ENCODE data around the gene ARHGEF33.

DNA sequence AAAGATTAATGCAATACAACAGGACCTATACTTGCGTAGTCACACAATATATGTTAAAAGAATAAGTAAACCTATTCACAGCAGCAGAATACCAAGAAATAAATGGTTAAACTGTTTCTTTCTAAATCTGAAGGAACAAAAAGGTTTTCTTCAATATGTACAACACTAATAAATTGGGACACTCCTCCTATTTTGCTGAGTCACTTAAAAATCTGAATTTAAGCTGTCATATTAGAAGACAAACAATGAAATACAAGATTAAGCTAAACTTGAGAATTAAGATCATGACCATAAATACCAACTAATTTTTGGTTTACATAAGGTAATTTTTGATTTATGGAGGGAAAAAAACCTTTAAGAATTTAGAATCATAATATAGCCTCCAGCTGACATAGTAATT, 92.8 kb downstream of the ARHGEF33 start:
- TF ChIP-seq, protein P1, sequence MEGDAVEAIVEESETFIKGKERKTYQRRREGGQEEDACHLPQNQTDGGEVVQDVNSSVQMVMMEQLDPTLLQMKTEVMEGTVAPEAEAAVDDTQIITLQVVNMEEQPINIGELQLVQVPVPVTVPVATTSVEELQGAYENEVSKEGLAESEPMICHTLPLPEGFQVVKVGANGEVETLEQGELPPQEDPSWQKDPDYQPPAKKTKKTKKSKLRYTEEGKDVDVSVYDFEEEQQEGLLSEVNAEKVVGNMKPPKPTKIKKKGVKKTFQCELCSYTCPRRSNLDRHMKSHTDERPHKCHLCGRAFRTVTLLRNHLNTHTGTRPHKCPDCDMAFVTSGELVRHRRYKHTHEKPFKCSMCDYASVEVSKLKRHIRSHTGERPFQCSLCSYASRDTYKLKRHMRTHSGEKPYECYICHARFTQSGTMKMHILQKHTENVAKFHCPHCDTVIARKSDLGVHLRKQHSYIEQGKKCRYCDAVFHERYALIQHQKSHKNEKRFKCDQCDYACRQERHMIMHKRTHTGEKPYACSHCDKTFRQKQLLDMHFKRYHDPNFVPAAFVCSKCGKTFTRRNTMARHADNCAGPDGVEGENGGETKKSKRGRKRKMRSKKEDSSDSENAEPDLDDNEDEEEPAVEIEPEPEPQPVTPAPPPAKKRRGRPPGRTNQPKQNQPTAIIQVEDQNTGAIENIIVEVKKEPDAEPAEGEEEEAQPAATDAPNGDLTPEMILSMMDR (tag by site-specific recombination; IDR thresholded peaks at IDR 0.05) = no peak
- TF ChIP-seq PRDM1 (tag by site-specific recombination; IDR thresholded peaks at IDR 0.05) (no peak), MEIS1 (CRISPR knock-in tag; IDR thresholded peaks at IDR 0.05; ENCODE audit: borderline replicate concordance) (no peak), YY1 (tag by site-specific recombination; IDR thresholded peaks at IDR 0.05) (no peak), HOXA7 (CRISPR knock-in tag; IDR thresholded peaks at IDR 0.05; ENCODE audit: borderline replicate concordance) (no peak), ZNF792 (tag by site-specific recombination; IDR thresholded peaks at IDR 0.05) (no peak)
- TF ChIP-seq, protein P2, sequence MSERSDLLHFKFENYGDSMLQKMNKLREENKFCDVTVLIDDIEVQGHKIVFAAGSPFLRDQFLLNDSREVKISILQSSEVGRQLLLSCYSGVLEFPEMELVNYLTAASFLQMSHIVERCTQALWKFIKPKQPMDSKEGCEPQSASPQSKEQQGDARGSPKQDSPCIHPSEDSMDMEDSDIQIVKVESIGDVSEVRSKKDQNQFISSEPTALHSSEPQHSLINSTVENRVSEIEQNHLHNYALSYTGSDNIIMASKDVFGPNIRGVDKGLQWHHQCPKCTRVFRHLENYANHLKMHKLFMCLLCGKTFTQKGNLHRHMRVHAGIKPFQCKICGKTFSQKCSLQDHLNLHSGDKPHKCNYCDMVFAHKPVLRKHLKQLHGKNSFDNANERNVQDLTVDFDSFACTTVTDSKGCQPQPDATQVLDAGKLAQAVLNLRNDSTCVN (tag by site-specific recombination; optimal IDR thresholded peaks at IDR 0.05) = no peak
- TF ChIP-seq, protein P3, sequence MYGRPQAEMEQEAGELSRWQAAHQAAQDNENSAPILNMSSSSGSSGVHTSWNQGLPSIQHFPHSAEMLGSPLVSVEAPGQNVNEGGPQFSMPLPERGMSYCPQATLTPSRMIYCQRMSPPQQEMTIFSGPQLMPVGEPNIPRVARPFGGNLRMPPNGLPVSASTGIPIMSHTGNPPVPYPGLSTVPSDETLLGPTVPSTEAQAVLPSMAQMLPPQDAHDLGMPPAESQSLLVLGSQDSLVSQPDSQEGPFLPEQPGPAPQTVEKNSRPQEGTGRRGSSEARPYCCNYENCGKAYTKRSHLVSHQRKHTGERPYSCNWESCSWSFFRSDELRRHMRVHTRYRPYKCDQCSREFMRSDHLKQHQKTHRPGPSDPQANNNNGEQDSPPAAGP (tag by site-specific recombination; IDR thresholded peaks at IDR 0.05) = no peak
- TF ChIP-seq, protein P4, sequence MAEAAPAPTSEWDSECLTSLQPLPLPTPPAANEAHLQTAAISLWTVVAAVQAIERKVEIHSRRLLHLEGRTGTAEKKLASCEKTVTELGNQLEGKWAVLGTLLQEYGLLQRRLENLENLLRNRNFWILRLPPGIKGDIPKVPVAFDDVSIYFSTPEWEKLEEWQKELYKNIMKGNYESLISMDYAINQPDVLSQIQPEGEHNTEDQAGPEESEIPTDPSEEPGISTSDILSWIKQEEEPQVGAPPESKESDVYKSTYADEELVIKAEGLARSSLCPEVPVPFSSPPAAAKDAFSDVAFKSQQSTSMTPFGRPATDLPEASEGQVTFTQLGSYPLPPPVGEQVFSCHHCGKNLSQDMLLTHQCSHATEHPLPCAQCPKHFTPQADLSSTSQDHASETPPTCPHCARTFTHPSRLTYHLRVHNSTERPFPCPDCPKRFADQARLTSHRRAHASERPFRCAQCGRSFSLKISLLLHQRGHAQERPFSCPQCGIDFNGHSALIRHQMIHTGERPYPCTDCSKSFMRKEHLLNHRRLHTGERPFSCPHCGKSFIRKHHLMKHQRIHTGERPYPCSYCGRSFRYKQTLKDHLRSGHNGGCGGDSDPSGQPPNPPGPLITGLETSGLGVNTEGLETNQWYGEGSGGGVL (tag by site-specific recombination; IDR thresholded peaks at IDR 0.05) = no peak
